Esophagus muscularis mucosa (tissue), 4 donors: ENCODE data around the gene HOXA10.

Source experiments
- EP300 ChIP-seq: sonication (generic); formaldehyde crosslinking; IDR thresholded peaks from one replicate; pipeline ENCODE4 v1.6.1; 2017; ENCODE audit warnings: antibody characterized with exemption
- POLR2A ChIP-seq: fragments of 450-650 bp; IDR thresholded peaks from one replicate; pipeline ENCODE4 v1.6.1; 2017; ENCODE audit warnings: antibody characterized with exemption, moderate library complexity, mild to moderate bottlenecking, low read depth
- POLR2AphosphoS5 ChIP-seq, 2 donors: sonication (generic); formaldehyde crosslinking; IDR thresholded peaks; one replicate each; pipeline ENCODE4 v1.6.1; 2017; ENCODE audit warnings: antibody characterized with exemption in 2 of 2
- TF ChIP-seq, protein P1 (sequence below), 3 experiments: fragments of 200-600 bp in 2 of 3; fragments of 450-650 bp in 1 of 3; sonication (generic) in 2 of 3; IDR thresholded peaks; one replicate each; pipeline ENCODE4 v1.5.1; 2017 to 2019; ENCODE audit warnings: antibody characterized with exemption in 3 of 3, mild to moderate bottlenecking in 2 of 3, moderate library complexity in 1 of 3

DNA sequence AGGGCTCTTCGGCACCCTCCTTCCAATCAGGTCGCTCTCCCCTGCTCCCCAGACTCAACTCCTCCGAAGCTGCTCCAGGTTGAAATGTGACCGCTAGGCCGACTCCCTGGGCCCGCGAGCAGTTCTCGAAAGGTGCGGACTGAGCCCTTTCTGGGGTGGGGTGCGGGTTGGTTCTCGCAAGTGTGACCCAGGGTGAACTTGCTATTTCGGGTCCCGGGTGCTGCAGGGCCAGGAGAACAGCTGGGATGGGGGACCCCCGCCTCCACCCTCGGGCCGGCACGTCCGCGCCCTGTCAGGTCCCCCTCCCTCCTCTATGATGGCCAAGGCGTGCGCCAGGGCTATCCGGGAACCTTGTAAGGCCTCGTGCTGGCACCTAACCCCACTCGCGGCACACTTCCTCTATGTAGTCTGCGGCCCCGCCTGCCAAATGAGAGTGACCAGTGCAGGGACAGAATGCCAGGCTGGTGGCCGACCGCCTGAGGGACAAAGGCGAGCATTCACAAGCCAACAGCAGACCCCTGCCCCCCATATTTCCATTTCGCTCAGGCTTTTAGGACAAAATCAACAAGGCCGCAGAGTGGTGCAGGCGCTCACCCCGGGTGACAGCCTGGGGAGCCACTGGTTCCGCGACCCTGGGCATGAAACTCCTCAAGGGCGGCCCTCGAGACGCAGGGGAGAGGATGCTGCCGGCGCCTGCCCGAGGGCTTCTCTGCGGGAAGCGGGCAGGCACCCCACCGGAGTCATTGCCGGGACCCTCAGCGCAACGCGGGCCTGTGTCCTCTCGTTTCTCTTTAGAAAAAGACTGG is 39.5 kb upstream of the HOXA10 start:
- no peak for TF ChIP-seq EP300
- no peak for TF ChIP-seq POLR2A
- TF ChIP-seq, protein P1, sequence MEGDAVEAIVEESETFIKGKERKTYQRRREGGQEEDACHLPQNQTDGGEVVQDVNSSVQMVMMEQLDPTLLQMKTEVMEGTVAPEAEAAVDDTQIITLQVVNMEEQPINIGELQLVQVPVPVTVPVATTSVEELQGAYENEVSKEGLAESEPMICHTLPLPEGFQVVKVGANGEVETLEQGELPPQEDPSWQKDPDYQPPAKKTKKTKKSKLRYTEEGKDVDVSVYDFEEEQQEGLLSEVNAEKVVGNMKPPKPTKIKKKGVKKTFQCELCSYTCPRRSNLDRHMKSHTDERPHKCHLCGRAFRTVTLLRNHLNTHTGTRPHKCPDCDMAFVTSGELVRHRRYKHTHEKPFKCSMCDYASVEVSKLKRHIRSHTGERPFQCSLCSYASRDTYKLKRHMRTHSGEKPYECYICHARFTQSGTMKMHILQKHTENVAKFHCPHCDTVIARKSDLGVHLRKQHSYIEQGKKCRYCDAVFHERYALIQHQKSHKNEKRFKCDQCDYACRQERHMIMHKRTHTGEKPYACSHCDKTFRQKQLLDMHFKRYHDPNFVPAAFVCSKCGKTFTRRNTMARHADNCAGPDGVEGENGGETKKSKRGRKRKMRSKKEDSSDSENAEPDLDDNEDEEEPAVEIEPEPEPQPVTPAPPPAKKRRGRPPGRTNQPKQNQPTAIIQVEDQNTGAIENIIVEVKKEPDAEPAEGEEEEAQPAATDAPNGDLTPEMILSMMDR (IDR thresholded peaks at IDR 0.05) = no peak
- no peak for TF ChIP-seq POLR2AphosphoS5 (IDR thresholded peaks at IDR 0.05)
